Calu3 (cell line): Measurements from ENCODE around the gene GNG13. TPM values are rescaled to one million over a fixed set of nuclear protein-coding genes. Genes with fewer than 3 reads are reported as not detected.

ENCODE experiments used
- BruUV-seq: library from RNA; stranded (reverse); fragments of 400-500 nt; replicated peaks from 2 replicates; lab custom pipeline; 2021; lab: Mats Ljungman, UMichigan
- CTCF ChIA-PET: fragments of 300-600 bp; sonication (Branson Sonifier 250); formaldehyde crosslinking; loops from one replicate; lab custom pipeline; 2022; ENCODE audit warnings: antibody characterized with exemption; lab: Charles Lee
- DNase-seq: peaks from one replicate; pipeline ENCODE4 v3.0.0; 2022
- H3K27ac Mint-ChIP-seq: one replicate; pipeline ENCODE4 v1.8.0; 2022; ENCODE audit warnings: mixed read lengths; ENCODE audit not compliant: unreplicated experiment
- H3K27me3 Mint-ChIP-seq: one replicate; pipeline ENCODE4 v1.8.0; 2022; ENCODE audit warnings: mixed read lengths; ENCODE audit not compliant: unreplicated experiment
- H3K36me3 Mint-ChIP-seq: one replicate; pipeline ENCODE4 v1.8.0; 2022; ENCODE audit warnings: mild to moderate bottlenecking, moderate library complexity, mixed read lengths; ENCODE audit not compliant: insufficient read depth, unreplicated experiment
- H3K4me1 Mint-ChIP-seq: one replicate; pipeline ENCODE4 v1.8.0; 2022; ENCODE audit warnings: mild to moderate bottlenecking, low read depth, mixed read lengths; ENCODE audit not compliant: unreplicated experiment
- H3K4me3 Mint-ChIP-seq: one replicate; pipeline ENCODE4 v1.8.0; 2022; ENCODE audit warnings: mild to moderate bottlenecking, low read depth, moderate library complexity, mixed read lengths; ENCODE audit not compliant: unreplicated experiment
- H3K9me3 Mint-ChIP-seq: one replicate; pipeline ENCODE4 v1.8.0; 2022; ENCODE audit warnings: low read depth, mixed read lengths; ENCODE audit not compliant: unreplicated experiment
- intact Hi-C: fragments of 100-400 bp; cut with micrococcal nuclease; formaldehyde crosslinking; loops from one replicate; pipeline ENCODE4 v1.10.0; 2022; ENCODE audit not compliant: unreplicated experiment
- total RNA-seq: library from RNA; stranded (reverse); gene quantifications from 2 replicates; pipeline ENCODE4 v1.2.3, GENCODE V29; 2022
- TF ChIP-seq, protein P1 (sequence below): fragments of 200-600 bp; IDR thresholded peaks from one replicate; pipeline ENCODE4 v1.8.0; 2022; ENCODE audit warnings: antibody characterized with exemption; ENCODE audit not compliant: unreplicated experiment

Gene GNG13
- total RNA-seq, 1 experiment from 2014 or later = not detected

DNA sequence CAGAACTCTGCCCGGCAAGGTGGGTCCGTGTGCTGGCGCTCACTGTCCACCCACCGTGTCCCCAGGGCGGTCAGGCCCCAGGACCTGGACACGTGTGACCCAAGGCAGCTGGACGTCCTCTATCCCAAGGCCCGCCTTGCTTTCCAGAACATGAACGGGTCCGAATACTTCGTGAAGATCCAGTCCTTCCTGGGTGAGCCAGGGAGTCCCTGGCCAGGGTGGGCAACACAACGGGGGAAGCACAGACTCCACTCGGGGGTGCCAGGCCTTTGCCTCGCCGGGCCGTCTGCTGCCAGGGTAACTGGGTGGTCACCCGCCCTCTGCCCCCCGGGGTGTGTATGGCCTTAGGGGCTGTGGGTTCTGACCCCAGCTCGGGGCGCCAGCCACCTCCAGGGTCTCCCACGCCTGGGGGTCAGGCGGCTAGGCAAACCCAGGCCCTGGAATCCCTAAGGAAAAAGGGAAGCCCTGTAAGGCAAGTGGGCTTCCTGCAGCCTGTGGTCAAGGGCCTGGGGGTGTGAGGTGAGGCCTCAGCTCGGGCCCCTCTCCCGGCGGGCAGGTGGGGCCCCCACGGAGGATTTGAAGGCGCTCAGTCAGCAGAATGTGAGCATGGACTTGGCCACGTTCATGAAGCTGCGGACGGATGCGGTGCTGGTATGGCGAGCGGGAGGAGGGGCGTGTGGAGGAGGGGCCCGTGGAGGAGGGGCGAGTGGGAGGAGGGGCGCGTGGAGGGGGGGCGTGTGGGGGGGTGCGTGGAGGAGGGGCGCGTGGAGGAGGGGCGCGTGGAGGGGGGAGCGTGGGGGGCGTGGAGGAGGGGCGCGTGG lies 33.5 kb downstream of the GNG13 start:
- no TSS peak for BruUV-seq
- H3K4me3 Mint-ChIP-seq = no peak overlapping the region
- H3K36me3 Mint-ChIP-seq = peaks cover 4% of the 10 kb centered on the region
- no peak for DNase-seq
- peaks cover 10% of the 10 kb centered on the region for H3K27me3 Mint-ChIP-seq
- CTCF ChIA-PET = no interaction called here
- TF ChIP-seq, protein P1, sequence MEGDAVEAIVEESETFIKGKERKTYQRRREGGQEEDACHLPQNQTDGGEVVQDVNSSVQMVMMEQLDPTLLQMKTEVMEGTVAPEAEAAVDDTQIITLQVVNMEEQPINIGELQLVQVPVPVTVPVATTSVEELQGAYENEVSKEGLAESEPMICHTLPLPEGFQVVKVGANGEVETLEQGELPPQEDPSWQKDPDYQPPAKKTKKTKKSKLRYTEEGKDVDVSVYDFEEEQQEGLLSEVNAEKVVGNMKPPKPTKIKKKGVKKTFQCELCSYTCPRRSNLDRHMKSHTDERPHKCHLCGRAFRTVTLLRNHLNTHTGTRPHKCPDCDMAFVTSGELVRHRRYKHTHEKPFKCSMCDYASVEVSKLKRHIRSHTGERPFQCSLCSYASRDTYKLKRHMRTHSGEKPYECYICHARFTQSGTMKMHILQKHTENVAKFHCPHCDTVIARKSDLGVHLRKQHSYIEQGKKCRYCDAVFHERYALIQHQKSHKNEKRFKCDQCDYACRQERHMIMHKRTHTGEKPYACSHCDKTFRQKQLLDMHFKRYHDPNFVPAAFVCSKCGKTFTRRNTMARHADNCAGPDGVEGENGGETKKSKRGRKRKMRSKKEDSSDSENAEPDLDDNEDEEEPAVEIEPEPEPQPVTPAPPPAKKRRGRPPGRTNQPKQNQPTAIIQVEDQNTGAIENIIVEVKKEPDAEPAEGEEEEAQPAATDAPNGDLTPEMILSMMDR = no peak
- intact Hi-C loops = no loop called here
- no peaks in the 10 kb centered on the region for H3K4me1 Mint-ChIP-seq
- H3K27ac Mint-ChIP-seq = no peak overlapping the region
- H3K9me3 Mint-ChIP-seq = no peaks in the 10 kb centered on the region

DNA sequence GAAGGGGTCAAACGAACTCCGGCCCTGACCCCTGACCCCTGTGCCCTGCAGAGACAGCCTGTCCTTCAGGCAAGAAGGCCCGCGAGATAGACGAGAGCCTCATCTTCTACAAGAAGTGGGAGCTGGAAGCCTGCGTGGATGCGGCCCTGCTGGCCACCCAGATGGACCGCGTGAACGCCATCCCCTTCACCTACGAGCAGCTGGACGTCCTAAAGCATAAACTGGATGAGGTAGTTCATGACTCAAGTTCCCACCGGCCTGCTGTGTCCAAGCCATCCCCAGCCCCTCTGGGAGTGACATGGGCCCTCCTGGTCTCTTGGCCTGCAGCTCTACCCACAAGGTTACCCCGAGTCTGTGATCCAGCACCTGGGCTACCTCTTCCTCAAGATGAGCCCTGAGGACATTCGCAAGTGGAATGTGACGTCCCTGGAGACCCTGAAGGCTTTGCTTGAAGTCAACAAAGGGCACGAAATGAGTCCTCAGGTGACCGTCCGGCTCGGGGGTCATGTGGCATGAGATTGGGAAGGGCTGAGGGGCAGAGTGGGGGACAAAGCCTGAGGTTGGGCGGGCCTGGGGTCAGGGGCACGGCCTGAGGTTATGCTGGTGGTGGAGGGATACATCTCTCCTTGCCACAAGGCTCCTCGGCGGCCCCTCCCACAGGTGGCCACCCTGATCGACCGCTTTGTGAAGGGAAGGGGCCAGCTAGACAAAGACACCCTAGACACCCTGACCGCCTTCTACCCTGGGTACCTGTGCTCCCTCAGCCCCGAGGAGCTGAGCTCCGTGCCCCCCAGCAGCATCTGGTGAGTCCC lies 34.3 kb downstream of the GNG13 start:
- peaks cover 4% of the 10 kb centered on the region for H3K36me3 Mint-ChIP-seq
- H3K4me3 Mint-ChIP-seq = no peak overlapping the region
- BruUV-seq = no TSS peak
- no peaks in the 10 kb centered on the region for H3K9me3 Mint-ChIP-seq
- peaks cover 10% of the 10 kb centered on the region for H3K27me3 Mint-ChIP-seq
- no peak overlapping the region for H3K27ac Mint-ChIP-seq
- no peak for DNase-seq
- TF ChIP-seq, protein P1 = no peak
- intact Hi-C loops = no loop called here
- CTCF ChIA-PET = no interaction called here
- H3K4me1 Mint-ChIP-seq = peaks cover 7% of the 10 kb centered on the region

DNA sequence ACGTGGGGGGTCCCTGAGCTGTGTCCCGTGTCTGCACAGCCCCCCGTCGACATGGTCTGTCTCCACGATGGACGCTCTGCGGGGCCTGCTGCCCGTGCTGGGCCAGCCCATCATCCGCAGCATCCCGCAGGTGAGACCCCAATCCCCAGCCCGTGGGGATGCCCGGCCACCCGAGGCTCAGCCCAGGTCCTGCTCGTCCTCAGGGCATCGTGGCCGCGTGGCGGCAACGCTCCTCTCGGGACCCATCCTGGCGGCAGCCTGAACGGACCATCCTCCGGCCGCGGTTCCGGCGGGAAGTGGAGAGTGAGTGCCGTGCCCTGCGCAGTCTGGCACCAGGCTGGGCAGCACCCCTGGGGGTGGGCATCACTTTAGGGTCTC lies 35.1 kb downstream of the GNG13 start:
- CTCF ChIA-PET = no interaction called here
- Mint-ChIP-seq H3K36me3 (peaks cover 7% of the 10 kb centered on the region), H3K27me3 (peaks cover 12% of the 10 kb centered on the region), H3K27ac (no peak overlapping the region), H3K9me3 (no peaks in the 10 kb centered on the region), H3K4me1 (peaks cover 14% of the 10 kb centered on the region), H3K4me3 (no peak overlapping the region)
- no TSS peak for BruUV-seq
- TF ChIP-seq, protein P1 = no peak
- DNase-seq = no peak
- intact Hi-C loops = no loop called here

DNA sequence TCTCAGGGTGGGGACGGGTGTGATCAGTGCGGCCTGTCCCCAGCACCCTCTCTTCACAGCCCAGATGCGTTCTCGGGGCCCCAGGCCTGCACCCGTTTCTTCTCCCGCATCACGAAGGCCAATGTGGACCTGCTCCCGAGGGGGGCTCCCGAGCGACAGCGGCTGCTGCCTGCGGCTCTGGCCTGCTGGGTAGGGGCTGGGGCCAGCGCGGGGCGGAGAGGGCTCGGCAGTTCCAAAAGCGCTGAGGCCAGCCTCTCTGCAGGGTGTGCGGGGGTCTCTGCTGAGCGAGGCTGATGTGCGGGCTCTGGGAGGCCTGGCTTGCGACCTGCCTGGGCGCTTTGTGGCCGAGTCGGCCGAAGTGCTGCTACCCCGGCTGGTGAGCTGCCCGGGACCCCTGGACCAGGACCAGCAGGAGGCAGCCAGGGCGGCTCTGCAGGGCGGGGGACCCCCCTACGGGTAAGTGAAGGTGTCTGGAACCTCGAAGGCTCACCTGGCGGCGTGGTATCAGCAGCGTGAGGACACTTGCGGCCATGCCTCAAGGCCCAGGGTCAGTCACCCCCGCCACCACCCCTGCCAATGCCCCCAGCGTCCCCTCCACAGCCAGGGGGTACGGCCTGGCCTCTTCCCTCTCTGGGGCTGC lies 35.6 kb downstream of the GNG13 start:
- TF ChIP-seq, protein P1 = no peak
- Mint-ChIP-seq H3K27me3 (peaks cover 13% of the 10 kb centered on the region), H3K36me3 (peaks cover 9% of the 10 kb centered on the region), H3K4me3 (no peak overlapping the region), H3K4me1 (peaks cover 17% of the 10 kb centered on the region), H3K9me3 (no peaks in the 10 kb centered on the region), H3K27ac (no peak overlapping the region)
- CTCF ChIA-PET = no interaction called here
- intact Hi-C loops = no loop called here
- no TSS peak for BruUV-seq
- DNase-seq = no peak
